Tibial nerve (tissue), 4 donors: ENCODE measurements around the gene USP6NL.

Experiments
- EP300 ChIP-seq, 2 donors: sonication (generic); formaldehyde crosslinking; IDR thresholded peaks; one replicate each; pipeline ENCODE4 v1.6.1; 2017; ENCODE audit warnings: antibody characterized with exemption in 2 of 2, mild to moderate bottlenecking in 1 of 2
- POLR2A ChIP-seq, 2 donors: fragments of 450-650 bp; IDR thresholded peaks; one replicate each; pipeline ENCODE4 v1.6.1; 2017; ENCODE audit warnings: antibody characterized with exemption in 2 of 2, mild to moderate bottlenecking in 2 of 2, moderate library complexity in 2 of 2
- TF ChIP-seq, protein P1 (sequence below), 5 experiments: fragments of 200-600 bp in 3 of 5; fragments of 450-650 bp in 2 of 5; sonication (generic) in 3 of 5; IDR thresholded peaks; one replicate each; pipeline ENCODE4 v1.5.1; 2016 to 2019; ENCODE audit warnings: antibody characterized with exemption in 5 of 5, mild to moderate bottlenecking in 3 of 5, moderate library complexity in 2 of 5

DNA sequence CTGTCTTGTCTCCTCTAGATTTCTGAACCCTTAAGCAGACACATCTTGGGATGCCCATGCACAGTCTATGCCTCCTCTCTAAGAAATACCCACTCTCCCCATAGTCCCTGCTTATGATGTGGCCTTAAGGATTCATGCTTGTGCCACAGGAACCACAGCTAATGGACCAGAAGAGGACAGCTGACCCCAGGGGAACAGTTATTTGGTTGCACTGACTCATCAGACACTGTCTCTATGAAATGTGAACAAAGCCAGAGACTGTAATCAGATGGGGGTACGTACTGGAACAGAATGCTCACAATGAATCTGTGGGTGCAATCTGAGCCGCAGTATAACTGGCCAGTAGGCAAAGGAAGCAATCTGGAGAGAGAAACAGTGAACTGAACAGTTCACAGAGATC is 121.9 kb downstream of the USP6NL start:
- TF ChIP-seq, protein P1, sequence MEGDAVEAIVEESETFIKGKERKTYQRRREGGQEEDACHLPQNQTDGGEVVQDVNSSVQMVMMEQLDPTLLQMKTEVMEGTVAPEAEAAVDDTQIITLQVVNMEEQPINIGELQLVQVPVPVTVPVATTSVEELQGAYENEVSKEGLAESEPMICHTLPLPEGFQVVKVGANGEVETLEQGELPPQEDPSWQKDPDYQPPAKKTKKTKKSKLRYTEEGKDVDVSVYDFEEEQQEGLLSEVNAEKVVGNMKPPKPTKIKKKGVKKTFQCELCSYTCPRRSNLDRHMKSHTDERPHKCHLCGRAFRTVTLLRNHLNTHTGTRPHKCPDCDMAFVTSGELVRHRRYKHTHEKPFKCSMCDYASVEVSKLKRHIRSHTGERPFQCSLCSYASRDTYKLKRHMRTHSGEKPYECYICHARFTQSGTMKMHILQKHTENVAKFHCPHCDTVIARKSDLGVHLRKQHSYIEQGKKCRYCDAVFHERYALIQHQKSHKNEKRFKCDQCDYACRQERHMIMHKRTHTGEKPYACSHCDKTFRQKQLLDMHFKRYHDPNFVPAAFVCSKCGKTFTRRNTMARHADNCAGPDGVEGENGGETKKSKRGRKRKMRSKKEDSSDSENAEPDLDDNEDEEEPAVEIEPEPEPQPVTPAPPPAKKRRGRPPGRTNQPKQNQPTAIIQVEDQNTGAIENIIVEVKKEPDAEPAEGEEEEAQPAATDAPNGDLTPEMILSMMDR (IDR thresholded peaks at IDR 0.05) = no peak
- TF ChIP-seq POLR2A (IDR thresholded peaks at IDR 0.05) (no peak), EP300 (IDR thresholded peaks at IDR 0.05) (no peak)
